NCI-H524 treated with DMSO at 0.1 percent for 48 hours (cell line): ENCODE results near the gene ALDH4A1.

Source experiments
- DNase-seq: peaks from one replicate; lab custom pipeline; 2025; lab: John Stamatoyannopoulos, UW

The ALDH4A1 gene

DNA sequence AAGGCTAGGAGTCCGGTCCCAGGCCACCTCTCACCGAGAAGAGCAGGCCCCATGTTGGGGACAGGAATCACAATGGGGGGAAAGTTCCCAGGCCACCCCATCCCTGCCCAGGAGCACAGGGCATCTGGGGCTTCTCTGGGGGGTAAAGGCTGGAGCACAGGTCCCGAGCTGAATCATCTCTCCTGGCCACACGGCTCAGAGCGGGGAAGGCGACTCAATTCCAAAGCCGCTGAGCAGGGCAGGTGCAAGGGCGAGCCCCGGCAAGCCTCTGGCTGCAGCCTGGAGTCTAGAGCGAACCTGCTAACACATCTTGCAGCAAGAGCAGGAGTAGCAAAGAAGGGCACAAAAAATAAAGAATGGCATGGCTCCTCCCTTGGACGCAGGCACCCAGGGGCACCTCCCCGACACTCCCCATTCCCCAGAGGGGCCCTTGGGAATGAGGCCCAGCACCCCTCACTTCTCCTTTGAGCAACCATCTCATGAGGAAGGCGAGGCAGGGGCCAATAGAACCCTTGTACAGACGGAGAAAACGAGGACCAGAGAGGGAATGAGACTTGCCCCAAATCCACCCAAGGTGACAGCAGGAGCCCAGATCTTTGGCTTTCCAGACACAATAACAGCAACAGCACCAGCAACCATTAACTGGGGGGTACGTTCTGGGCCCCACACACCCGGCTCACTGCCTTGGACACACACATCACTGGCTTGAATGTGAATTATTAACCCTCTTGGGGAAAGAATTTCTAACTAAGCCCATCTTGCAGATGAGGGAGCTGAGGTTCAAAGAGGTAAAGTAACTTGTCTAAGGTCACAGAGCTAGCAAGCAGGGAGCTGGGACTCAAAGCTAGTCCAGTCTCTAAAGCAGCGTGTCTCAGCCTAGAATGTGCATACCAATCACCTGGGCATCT is 20.7 kb upstream of the ALDH4A1 start:
- no peak for DNase-seq

DNA sequence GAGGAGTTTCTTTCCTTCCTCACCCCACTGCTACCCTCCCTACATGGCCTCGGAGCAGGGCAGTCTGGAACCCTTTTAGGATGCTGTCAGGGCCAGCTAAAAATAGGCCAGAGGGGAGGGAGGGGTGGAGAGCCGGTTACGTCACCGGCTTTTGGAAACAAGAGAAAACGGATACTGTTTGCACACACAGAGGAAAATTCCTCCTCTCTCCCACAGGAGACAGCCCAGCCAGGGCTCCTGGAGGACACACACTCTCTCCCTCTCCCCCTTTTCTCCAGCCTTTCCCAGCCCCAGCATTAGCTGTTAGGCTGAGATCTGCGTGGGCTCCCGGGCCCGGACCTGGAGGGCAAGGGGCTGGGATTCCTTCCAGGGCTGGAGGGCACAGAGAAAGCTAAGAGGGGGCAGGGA is 20.0 kb upstream of the ALDH4A1 start:
- DNase-seq = no peak

DNA sequence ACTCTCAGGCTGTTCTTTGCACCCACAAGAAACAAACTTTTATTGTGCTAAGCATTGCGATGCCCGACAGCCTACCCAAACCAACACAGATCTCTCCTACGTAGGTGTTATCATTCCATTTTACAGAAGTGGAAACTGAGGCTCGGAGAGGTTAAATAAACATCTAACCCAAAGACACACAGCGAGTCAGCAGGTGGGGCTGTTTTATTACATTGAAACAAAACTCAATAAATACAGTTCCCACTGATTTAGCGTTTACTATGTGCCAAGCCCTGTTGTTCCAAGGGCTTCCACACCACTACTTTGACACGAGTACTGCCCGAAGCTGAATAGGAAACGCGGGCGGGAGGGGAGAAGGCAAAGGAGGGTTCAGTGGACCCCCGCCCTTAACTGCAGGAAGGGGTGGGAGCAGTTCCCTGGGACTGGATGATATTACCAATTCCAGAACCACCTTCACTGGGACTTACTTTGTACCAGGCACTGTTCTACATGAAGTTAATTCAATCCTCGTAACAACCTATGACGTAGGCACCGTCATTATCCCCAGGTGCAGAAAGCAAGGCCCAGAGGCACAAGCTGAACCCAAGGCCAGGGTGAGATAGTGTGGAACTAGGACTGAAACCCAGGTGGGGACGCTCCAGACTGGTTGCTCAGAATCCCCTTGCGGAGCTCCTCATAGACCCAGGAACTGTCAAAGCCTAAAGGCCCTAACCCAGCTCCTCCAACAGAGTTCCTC is 19.3 kb upstream of the ALDH4A1 start:
- no peak for DNase-seq

- no peak for DNase-seq
Observed at GRCh38 chr1:18920931-18921330, 18.6 kb upstream of the ALDH4A1 start.

GRCh38 chr1:18919956-18920355 is 17.6 kb upstream of the ALDH4A1 start:
- DNase-seq = no peak

GRCh38 chr1:18919197-18919905 is 17.0 kb upstream of the ALDH4A1 start:
- no peak for DNase-seq

- no peak for DNase-seq
Observed at GRCh38 chr1:18918417-18918816, 16.1 kb upstream of the ALDH4A1 start.

GRCh38 chr1:18917071-18917799 is 14.9 kb upstream of the ALDH4A1 start:
- DNase-seq = no peak

GRCh38 chr1:18915341-18915740 is 13.0 kb upstream of the ALDH4A1 start:
- DNase-seq = no peak

DNA sequence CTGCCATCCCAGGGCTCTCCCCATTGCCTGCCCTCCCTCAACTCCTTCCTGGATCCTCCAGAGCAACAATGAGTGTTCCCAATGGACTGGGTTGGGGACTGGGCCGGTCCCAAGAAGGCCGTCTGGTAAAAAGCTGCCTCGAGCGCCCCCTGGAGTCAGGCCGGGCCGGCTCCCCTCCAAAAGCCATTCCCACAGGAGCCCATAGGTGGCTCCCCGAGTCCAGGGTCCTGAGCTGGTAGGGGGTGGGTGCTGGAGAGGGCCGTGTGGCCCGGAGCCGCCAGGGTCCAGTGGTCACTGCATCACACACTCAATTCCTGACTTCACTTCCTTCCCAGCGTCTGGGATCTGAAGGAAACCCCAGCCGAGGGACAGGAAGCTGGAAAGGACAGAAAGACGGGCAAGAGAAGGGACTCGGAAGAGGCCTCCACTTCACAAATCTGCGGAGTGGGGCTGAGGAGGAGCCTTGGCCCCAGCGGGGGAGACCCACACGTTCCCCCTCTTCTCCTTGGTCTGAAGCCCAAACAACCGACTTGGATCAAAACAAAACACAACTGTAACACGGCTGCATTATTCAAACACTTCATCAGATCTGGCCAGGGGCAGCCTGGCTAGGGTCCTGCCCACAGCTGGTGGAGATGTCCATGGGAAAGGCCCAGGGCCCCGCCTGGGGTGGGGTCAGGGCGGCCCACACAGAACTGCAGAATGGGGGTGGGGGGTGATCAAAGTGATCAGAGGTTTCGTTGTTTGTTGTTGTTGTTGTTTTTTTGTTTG is 10.9 kb upstream of the ALDH4A1 start:
- no peak for DNase-seq

GRCh38 chr1:18912550-18912949 is 10.2 kb upstream of the ALDH4A1 start:
- DNase-seq = no peak

- DNase-seq = no peak
Observed at GRCh38 chr1:18908911-18909771, 6.8 kb upstream of the ALDH4A1 start.

GRCh38 chr1:18907917-18908845 is 5.8 kb upstream of the ALDH4A1 start:
- no peak for DNase-seq

DNA sequence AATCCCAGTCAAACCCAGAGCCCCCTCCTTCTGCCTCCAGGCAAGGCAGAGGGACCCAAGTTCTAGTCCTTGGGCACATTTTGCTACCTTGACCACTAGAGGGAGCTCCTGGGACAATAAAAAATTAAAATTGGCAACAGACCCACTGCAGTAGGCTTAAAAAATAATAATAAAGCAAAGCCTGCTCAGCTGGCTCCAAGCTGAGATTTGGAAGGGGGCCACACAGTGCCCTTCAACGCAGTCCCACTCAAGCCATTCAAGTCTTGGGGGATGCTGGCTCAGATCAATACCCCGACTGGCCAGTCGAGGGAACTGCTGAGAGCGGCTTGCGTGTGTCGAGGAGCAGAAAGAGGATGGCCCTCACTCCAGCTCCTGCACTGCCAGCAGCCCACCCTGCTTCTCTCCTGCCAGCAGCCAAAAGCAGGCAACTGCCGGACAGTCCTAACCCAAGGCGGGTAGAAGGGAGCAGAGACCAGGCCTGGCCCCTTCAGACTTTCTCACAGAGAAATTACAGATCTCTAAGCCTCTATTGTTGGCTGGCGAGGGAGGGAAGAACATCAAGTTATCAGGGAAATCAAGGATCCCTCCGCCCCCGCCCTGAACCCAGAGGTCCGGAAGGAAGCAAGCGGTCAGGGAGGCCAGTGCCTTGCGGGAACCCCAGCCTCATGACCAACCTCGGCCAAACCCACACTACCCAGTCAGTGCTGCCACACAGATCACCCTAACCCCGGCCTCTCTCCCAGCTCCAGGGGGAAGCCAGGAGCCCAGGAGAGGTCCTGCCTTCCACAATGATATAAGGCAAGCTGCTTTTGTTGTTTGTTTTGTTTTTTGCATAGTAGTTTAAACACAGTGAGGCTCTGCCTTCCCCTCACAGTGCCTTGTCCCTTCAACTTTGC is 4.9 kb upstream of the ALDH4A1 start:
- no peak for DNase-seq

DNA sequence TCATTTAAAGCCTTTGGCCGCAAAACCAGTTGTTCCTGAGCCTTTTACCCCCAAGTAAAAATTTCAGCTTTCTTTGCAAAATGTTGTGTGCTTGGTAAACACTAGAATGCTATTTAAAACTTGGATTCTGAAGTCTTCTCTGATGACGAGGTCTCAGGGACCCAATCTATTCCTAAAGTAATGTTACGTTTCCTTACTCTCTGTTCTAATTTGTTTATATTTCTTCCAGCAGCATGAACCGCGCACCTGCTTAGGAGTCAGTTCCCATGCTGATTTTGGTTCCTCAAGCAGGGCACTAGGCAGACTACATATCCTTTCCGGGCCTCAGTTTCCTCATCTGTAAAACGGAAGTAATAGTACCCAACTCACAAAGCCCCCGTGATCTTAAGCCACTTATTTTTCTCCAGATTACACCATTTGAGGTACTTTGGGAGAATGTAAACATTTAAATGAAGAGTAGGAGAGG is 969 bp upstream of the ALDH4A1 start:
- no peak for DNase-seq

GRCh38 chr1:18901952-18902522 is 318 bp downstream of the ALDH4A1 start:
- no peak for DNase-seq

DNA sequence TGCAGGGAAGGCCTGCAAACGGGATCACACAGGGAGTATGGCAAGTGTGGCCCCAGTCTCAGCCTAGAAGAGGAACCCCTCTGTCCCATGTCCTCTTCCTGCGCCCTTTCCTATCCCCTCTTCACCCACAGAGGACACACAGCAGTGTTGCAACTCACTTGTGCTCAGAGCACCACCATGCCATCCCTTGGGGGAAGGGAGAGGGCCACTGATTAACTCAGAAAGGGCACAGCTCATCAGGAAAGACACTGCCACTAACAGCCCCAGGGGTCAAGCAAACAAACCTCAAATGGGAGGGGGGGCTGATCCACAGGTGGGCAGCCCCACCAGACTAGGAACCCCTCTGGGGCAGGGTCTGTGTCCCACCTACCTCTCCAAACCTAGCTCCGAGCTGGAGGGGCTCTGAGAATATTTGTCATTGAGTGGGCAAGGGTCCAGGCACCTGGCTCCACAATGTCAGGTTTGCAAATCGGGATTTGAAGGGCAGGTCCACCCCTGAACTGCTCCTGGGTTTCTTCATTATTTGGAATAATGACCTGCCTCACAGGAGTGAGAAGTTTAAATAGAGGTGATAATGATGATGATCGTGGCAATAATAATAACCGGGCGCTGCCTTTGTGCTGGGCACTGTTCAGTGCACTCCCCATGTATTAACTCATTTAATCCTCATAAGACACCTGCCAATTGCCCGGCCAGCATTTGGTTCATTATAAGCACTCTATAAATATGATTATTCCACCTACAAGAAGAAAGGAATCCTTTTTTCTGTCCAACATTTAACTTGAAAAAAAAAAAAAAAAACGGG is 1.0 kb downstream of the ALDH4A1 start:
- no peak for DNase-seq
